Neural cell (in vitro differentiated cells): ENCODE measurements around the gene BIK. TPM values are rescaled to one million over a fixed set of nuclear protein-coding genes. Genes with fewer than 3 reads are reported as not detected.

ENCODE experiments used
- H2AFZ ChIP-seq: fragments of 200-600, 300-800 bp; sonication (generic), shearing (Covaris generic); 2 replicates; pipeline ENCODE4 v1.6.0; 2014; ENCODE audit warnings: low read depth, mild to moderate bottlenecking, antibody characterized with exemption, low read length, moderate library complexity
- H3F3A ChIP-seq: fragments of 200-600 bp; shearing (Covaris generic); 2 replicates; pipeline ENCODE4 v1.6.1; 2016; ENCODE audit warnings: mild to moderate bottlenecking, moderate library complexity, mixed read lengths, antibody characterized with exemption, low read length; ENCODE audit not compliant: insufficient read depth, poor library complexity, severe bottlenecking
- H3K27ac ChIP-seq: fragments of 200-600, 300-800 bp; sonication (generic), shearing (Covaris generic); 2 replicates; pipeline ENCODE4 v1.5.1; 2014; ENCODE audit warnings: mild to moderate bottlenecking, low read length, moderate library complexity
- H3K27me3 ChIP-seq: fragments of 300-800, 200-600 bp; sonication (generic), shearing (Covaris generic); 2 replicates; pipeline ENCODE4 v1.6.0; 2014; ENCODE audit warnings: mild to moderate bottlenecking, low read depth, low read length, moderate library complexity; ENCODE audit not compliant: insufficient read depth
- H3K36me3 ChIP-seq: fragments of 300-800, 200-600 bp; sonication (generic), shearing (Covaris generic); 2 replicates; pipeline ENCODE4 v1.5.1; 2014; ENCODE audit warnings: mild to moderate bottlenecking, antibody characterized with exemption, low read length, moderate library complexity; ENCODE audit not compliant: insufficient read depth
- H3K4me2 ChIP-seq: fragments of 300-800, 200-600 bp; sonication (generic), shearing (Covaris generic); 2 replicates; pipeline ENCODE4 v1.6.0; 2014; ENCODE audit warnings: mild to moderate bottlenecking, low read length
- H3K4me3 ChIP-seq: fragments of 300-800, 200-600 bp; sonication (generic), shearing (Covaris generic); 2 replicates; pipeline ENCODE4 v1.5.1; 2014; ENCODE audit warnings: mild to moderate bottlenecking, low read length, moderate library complexity
- H3K79me2 ChIP-seq: fragments of 200-600 bp; shearing (Covaris generic); replicated peaks from 2 replicates; pipeline ENCODE4 v1.6.0; 2014; ENCODE audit warnings: mild to moderate bottlenecking, low read length, moderate library complexity; ENCODE audit not compliant: insufficient read depth
- H3K9ac ChIP-seq: fragments of 300-800, 200-600 bp; sonication (generic), shearing (Covaris generic); 2 replicates; pipeline ENCODE4 v1.6.1; 2016; ENCODE audit warnings: mild to moderate bottlenecking, low read length, mixed read lengths
- H3K9me2 ChIP-seq: fragments of 200-600 bp; shearing (Covaris generic); 2 replicates; pipeline ENCODE4 v1.6.1; 2016; ENCODE audit warnings: mild to moderate bottlenecking, low read length, mixed read lengths; ENCODE audit not compliant: insufficient read depth
- H3K9me3 ChIP-seq: fragments of 200-600, 300-800 bp; sonication (generic), shearing (Covaris generic); 2 replicates; pipeline ENCODE4 v1.6.1; 2016; ENCODE audit warnings: mild to moderate bottlenecking, mixed run types, low read length, moderate library complexity, mixed read lengths
- H4K20me1 ChIP-seq: fragments of 200-600 bp; shearing (Covaris generic); 2 replicates; pipeline ENCODE4 v1.6.1; 2016; ENCODE audit warnings: mild to moderate bottlenecking, mixed run types; ENCODE audit not compliant: insufficient read depth
- CTCF ChIP-seq: fragments of 450-650 bp; IDR thresholded peaks from 2 replicates; pipeline ENCODE4 v1.5.1; 2014; ENCODE audit warnings: antibody characterized with exemption, mild to moderate bottlenecking, moderate library complexity; ENCODE audit not compliant: poor library complexity, severe bottlenecking
- EP300 ChIP-seq: fragments of 450-650 bp; conservative IDR thresholded peaks from 2 replicates; pipeline ENCODE4 v1.6.1; 2014; ENCODE audit warnings: antibody characterized with exemption, mild to moderate bottlenecking, moderate library complexity; ENCODE audit not compliant: poor library complexity, severe bottlenecking
- EZH2 ChIP-seq: fragments of 200-600, 300-800 bp; shearing (Covaris generic), sonication (generic); IDR thresholded peaks from 2 replicates; pipeline ENCODE4 v1.6.1; 2014; ENCODE audit warnings: antibody characterized with exemption, low read length, borderline replicate concordance, mild to moderate bottlenecking; ENCODE audit not compliant: insufficient read depth, poor library complexity, severe bottlenecking
- MXI1 ChIP-seq: fragments of 450-650 bp; conservative IDR thresholded peaks from 2 replicates; pipeline ENCODE4 v1.6.1; 2014; ENCODE audit warnings: antibody characterized with exemption, mild to moderate bottlenecking; ENCODE audit not compliant: poor library complexity, severe bottlenecking
- POLR2AphosphoS5 ChIP-seq: IDR thresholded peaks from 2 replicates; pipeline ENCODE4 v1.6.1; 2012
- RAD21 ChIP-seq: fragments of 450-650 bp; conservative IDR thresholded peaks from 2 replicates; pipeline ENCODE4 v1.6.1; 2014; ENCODE audit warnings: antibody characterized with exemption, mild to moderate bottlenecking, moderate library complexity
- REST ChIP-seq: IDR thresholded peaks from 2 replicates; pipeline ENCODE4 v1.6.1; 2012; ENCODE audit warnings: borderline replicate concordance
- SMC3 ChIP-seq: fragments of 450-650 bp; conservative IDR thresholded peaks from 2 replicates; pipeline ENCODE4 v1.6.1; 2014; ENCODE audit warnings: antibody characterized with exemption, mild to moderate bottlenecking, moderate library complexity; ENCODE audit not compliant: poor library complexity
- TAF1 ChIP-seq: IDR thresholded peaks from 2 replicates; pipeline ENCODE4 v1.6.1; 2012; ENCODE audit warnings: low read depth
- polyA plus RNA-seq: library from polyadenylated mRNA; depleted of rRNA; stranded (reverse); fragments of >200 nt; gene quantifications from 2 replicates; pipeline ENCODE4 v1.2.3, GENCODE V29; 2014

The BIK gene
- polyA plus RNA-seq, 1 donor from 2014 or later, result 3.1 TPM

- Histone ChIP-seq H3K4me2 (no peak overlapping the region), H3F3A (no peaks in the 10 kb centered on the region), H3K4me3 (no peak overlapping the region), H3K36me3 (no peaks in the 10 kb centered on the region), H3K9me2 (no peaks in the 10 kb centered on the region), H3K9me3 (no peaks in the 10 kb centered on the region), H3K27me3 (peaks cover 16% of the 10 kb centered on the region), H4K20me1 (no peaks in the 10 kb centered on the region), H3K27ac (no peak overlapping the region), H3K9ac (no peak overlapping the region), H2AFZ (no peak overlapping the region), H3K79me2 (no peaks in the 10 kb centered on the region)
- no peak for TF ChIP-seq CTCF
- TF ChIP-seq TAF1, result no peak
- no peak for TF ChIP-seq EZH2
- no peak for TF ChIP-seq MXI1
- TF ChIP-seq EP300, result no peak
- TF ChIP-seq REST, result no peak
- TF ChIP-seq RAD21, result no peak
- TF ChIP-seq POLR2AphosphoS5, result no peak
- TF ChIP-seq SMC3, result no peak
Observed at GRCh38 chr22:43152003-43152356, 41.4 kb downstream of the BIK start.

GRCh38 chr22:43152357-43153071, 42.0 kb downstream of the BIK start:
- Histone ChIP-seq H3K36me3 (no peaks in the 10 kb centered on the region), H3F3A (no peaks in the 10 kb centered on the region), H3K9ac (no peak overlapping the region), H3K79me2 (no peaks in the 10 kb centered on the region), H3K27ac (no peak overlapping the region), H3K4me2 (no peak overlapping the region), H3K9me3 (no peaks in the 10 kb centered on the region), H3K27me3 (peaks cover 16% of the 10 kb centered on the region), H3K9me2 (no peaks in the 10 kb centered on the region), H3K4me3 (no peak overlapping the region), H4K20me1 (no peaks in the 10 kb centered on the region), H2AFZ (no peak overlapping the region)
- TF ChIP-seq EZH2 (no peak), SMC3 (no peak), EP300 (no peak), RAD21 (no peak), REST (no peak)
